Measurements from ENCODE around the gene RIOK1.

DNA sequence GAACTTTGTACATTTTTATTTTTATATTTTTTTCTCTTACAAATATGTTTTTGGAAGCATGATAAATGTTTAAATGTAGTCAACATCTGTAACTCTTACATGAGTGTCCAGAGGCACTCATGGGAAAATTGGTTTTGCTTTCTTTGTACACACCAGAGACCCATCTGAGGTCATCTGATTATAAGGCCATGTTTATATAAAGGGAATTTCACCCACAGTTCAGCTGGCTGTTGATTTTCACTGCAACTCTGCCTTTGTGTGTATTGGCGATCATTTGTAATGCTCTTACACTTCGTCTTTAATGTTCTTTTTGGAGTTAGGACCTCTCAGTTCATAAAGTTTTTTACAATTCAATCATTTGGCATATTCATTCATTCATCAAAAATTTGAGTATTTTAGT, 28.1 kb downstream of the RIOK1 start:
- TF ChIP-seq, protein P1, sequence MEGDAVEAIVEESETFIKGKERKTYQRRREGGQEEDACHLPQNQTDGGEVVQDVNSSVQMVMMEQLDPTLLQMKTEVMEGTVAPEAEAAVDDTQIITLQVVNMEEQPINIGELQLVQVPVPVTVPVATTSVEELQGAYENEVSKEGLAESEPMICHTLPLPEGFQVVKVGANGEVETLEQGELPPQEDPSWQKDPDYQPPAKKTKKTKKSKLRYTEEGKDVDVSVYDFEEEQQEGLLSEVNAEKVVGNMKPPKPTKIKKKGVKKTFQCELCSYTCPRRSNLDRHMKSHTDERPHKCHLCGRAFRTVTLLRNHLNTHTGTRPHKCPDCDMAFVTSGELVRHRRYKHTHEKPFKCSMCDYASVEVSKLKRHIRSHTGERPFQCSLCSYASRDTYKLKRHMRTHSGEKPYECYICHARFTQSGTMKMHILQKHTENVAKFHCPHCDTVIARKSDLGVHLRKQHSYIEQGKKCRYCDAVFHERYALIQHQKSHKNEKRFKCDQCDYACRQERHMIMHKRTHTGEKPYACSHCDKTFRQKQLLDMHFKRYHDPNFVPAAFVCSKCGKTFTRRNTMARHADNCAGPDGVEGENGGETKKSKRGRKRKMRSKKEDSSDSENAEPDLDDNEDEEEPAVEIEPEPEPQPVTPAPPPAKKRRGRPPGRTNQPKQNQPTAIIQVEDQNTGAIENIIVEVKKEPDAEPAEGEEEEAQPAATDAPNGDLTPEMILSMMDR (conservative IDR thresholded peaks at IDR 0.05 in 1 of 2, IDR thresholded peaks at IDR 0.05 in 1 of 2; ENCODE audit: extremely low read depth in 1 of 2, insufficient read depth in 1 of 2, low read depth in 1 of 2, low read length in 2 of 2): no peak
- TF ChIP-seq EZH2 (IDR thresholded peaks at IDR 0.05; ENCODE audit: borderline replicate concordance, low read length): no peak
